Body of pancreas (tissue), 4 donors: ENCODE results near the gene SPRED3. TPM values are rescaled to one million over a fixed set of nuclear protein-coding genes. Genes with fewer than 3 reads are reported as not detected.

Experiments used
- ATAC-seq: fragments of 150-250 bp; one replicate; pipeline ENCODE4 v1.9.1; 2016
- DNase-seq, 4 donors: peaks; one replicate each; pipeline ENCODE4 v3.0.0-alpha.2; 2019
- H3K27ac ChIP-seq, 4 donors: fragments of 200-600 bp; sonication (generic); 1 replicate in 3 of 4; 2 replicates in 1 of 4; pipeline versions ENCODE4 v1.5.1 to v1.6.1; 2016 to 2019; ENCODE audit warnings: mild to moderate bottlenecking in 1 of 4, mixed read lengths in 1 of 4, moderate library complexity in 1 of 4
- H3K27me3 ChIP-seq, 2 donors: fragments of 200-600 bp; sonication (generic); one replicate each; pipeline ENCODE4 v1.6.0; 2016; ENCODE audit warnings: mild to moderate bottlenecking in 1 of 2
- H3K36me3 ChIP-seq, 2 donors: fragments of 200-600 bp; sonication (generic); replicated peaks in 1 of 2; 2 replicates each; pipeline ENCODE4 v1.5.1; 2016; ENCODE audit warnings: low read depth in 2 of 2; ENCODE audit not compliant: insufficient read depth in 1 of 2
- H3K4me1 ChIP-seq: fragments of 200-600 bp; sonication (generic); one replicate; pipeline ENCODE4 v1.6.0; 2016
- H3K4me3 ChIP-seq, 2 donors: fragments of 200-600 bp; sonication (generic); 1 replicate in 1 of 2; 2 replicates in 1 of 2; pipeline ENCODE4 v1.5.1; 2016 to 2019
- H3K9me3 ChIP-seq, 3 donors: fragments of 200-600 bp; sonication (generic); 1 replicate in 2 of 3; 2 replicates in 1 of 3; pipeline ENCODE4 v1.5.1; 2016
- POLR2A ChIP-seq, 3 donors: fragments of 450-650 bp; IDR thresholded peaks; one replicate each; pipeline ENCODE4 v1.6.1; 2016; ENCODE audit warnings: antibody characterized with exemption in 3 of 3, mild to moderate bottlenecking in 2 of 3
- WGBS, 2 donors: methylation state at CpG; one replicate each; pipeline ENCODE4 v1.1.5; 2017; 5-methylcytosine and 5-hydroxymethylcytosine counted together
- intact Hi-C: fragments of 100-400 bp; cut with DNase I; formaldehyde crosslinking; loops from one replicate; pipeline ENCODE4 v1.15.1; 2023
- total RNA-seq, 2 donors: library from RNA; depleted of rRNA; stranded (reverse); fragments of >200 nt; gene quantifications; one replicate each; pipeline ENCODE4 v1.1.0, GENCODE V29; 2016
- TF ChIP-seq, protein P1 (sequence below), 7 experiments: fragments of 450-650 bp in 4 of 7; fragments of 200-600 bp in 3 of 7; sonication (generic) in 3 of 7; IDR thresholded peaks; one replicate each; pipeline ENCODE4 v1.5.1; 2016 to 2019; ENCODE audit warnings: antibody characterized with exemption in 7 of 7

Gene SPRED3
- total RNA-seq, 2 donors from 2014 or later, result under 0.01 to 0.52 TPM

DNA sequence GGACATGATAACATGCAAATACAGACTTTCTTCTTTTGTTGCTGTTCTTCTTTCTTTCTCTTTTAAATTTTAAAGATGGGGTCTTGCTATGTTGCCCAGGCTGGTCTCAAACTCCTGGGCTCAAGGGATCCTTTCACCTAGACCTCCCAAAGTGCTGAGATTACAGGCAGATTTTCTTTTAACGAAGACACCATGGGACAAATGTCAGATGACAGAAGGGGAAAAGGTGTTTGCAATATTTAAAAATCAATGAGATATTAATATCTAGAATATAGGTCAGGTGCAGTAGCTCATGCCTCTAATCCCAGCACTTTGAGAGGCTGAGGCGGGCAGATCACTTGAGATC is 41.3 kb downstream of the SPRED3 start:
- Histone ChIP-seq H3K27ac (no peak overlapping the region), H3K27me3 (peaks cover 0 to 9% of the 10 kb centered on the region in 2 donors), H3K36me3 (no peaks in the 10 kb centered on the region), H3K4me1 (no peaks in the 10 kb centered on the region), H3K9me3 (no peaks in the 10 kb centered on the region), H3K4me3 (no peak overlapping the region)
- intact Hi-C loops, result no loop called here
- 65 to 68% methylated on average over 2 of the region's 2 CpGs for WGBS, 2 donors
- ATAC-seq, result no peak
- DNase-seq, result no peak
- TF ChIP-seq, protein P1, sequence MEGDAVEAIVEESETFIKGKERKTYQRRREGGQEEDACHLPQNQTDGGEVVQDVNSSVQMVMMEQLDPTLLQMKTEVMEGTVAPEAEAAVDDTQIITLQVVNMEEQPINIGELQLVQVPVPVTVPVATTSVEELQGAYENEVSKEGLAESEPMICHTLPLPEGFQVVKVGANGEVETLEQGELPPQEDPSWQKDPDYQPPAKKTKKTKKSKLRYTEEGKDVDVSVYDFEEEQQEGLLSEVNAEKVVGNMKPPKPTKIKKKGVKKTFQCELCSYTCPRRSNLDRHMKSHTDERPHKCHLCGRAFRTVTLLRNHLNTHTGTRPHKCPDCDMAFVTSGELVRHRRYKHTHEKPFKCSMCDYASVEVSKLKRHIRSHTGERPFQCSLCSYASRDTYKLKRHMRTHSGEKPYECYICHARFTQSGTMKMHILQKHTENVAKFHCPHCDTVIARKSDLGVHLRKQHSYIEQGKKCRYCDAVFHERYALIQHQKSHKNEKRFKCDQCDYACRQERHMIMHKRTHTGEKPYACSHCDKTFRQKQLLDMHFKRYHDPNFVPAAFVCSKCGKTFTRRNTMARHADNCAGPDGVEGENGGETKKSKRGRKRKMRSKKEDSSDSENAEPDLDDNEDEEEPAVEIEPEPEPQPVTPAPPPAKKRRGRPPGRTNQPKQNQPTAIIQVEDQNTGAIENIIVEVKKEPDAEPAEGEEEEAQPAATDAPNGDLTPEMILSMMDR (IDR thresholded peaks at IDR 0.05), result no peak
- no peak for TF ChIP-seq POLR2A (IDR thresholded peaks at IDR 0.05)

DNA sequence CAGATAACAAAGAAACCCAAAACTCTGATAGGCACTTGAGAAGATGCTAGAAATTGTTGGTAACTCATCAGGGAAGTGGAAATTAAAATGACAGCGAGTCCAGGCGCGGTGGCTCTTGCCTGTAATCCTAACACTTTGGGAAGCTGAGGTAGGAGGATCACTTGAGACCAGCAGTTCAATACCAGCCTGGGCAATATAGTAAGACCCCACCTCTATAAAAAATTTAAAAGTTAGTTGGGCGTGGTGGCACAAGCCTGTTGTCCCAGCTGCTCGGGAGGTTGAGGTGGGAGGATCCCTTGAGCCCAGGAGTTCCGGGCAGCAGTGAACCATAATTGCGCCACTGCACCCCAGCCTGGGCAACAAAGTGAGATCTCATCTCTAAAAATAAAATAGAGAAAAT is 42.4 kb downstream of the SPRED3 start:
- Histone ChIP-seq H3K4me1 (no peaks in the 10 kb centered on the region), H3K27me3 (peaks cover 0 to 10% of the 10 kb centered on the region in 2 donors), H3K27ac (no peak overlapping the region), H3K9me3 (no peaks in the 10 kb centered on the region), H3K36me3 (no peaks in the 10 kb centered on the region), H3K4me3 (no peak overlapping the region)
- no peak for TF ChIP-seq POLR2A (IDR thresholded peaks at IDR 0.05)
- TF ChIP-seq, protein P1 (IDR thresholded peaks at IDR 0.05), result no peak
- DNase-seq, result no peak
- 61 to 74% methylated on average over 7 of the region's 7 CpGs for WGBS, 2 donors
- intact Hi-C loops, result no loop called here
- ATAC-seq, result no peak

DNA sequence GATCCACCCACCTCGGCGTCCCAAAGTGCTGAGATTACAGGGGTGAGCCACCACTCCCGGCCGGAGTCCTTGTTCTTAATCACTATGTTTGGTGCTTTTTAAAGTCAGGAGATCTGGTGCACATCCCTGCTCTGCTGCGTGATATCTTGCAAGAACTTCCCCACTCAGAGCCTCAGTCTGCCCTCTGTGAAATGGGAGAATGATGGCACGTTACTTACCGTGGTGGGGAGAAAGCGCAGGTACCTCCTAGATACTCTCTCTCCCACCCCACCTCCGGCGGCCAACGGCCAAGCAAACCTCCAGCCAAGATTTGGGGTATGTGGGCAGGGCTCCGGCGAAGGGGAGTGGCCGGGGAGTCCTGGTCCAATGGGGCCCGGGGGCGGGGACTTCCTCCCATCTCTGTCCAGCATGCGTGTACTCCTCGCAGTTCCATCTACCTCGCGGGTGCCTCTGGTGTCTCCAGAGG is 44.8 kb downstream of the SPRED3 start, which contains the start of gene RYR1:
Gene RYR1 (plus strand): TSS at position 424 of the 466 bp plus-strand sequence. CDS start 139 bp downstream, outside the sequence.
- no peaks in the 10 kb centered on the region for H3K36me3 ChIP-seq
- no peaks in the 10 kb centered on the region for H3K4me1 ChIP-seq
- H3K27ac ChIP-seq, result no peak within 1 kb of the TSS
- H3K9me3 ChIP-seq, result no peaks in the 10 kb centered on the region
- intact Hi-C loops, result no loop called here
- 12% methylated on average over 20 of the region's 20 CpGs; no CpG with 5 or more reads in 1 of the 2 donors for whole genome bisulfite sequencing, 2 donors
- TF ChIP-seq, protein P1 (IDR thresholded peaks at IDR 0.05), result no peak
- TF ChIP-seq POLR2A (IDR thresholded peaks at IDR 0.05), result no peak
- ATAC-seq, result no peak
- peak in 3 of 4 donors; percentile 38 to 56 (median 45) for DNase-seq
- no peak within 1 kb of the TSS for H3K4me3 ChIP-seq
- peaks cover 0 to 10% of the 10 kb centered on the region in 2 donors for H3K27me3 ChIP-seq

DNA sequence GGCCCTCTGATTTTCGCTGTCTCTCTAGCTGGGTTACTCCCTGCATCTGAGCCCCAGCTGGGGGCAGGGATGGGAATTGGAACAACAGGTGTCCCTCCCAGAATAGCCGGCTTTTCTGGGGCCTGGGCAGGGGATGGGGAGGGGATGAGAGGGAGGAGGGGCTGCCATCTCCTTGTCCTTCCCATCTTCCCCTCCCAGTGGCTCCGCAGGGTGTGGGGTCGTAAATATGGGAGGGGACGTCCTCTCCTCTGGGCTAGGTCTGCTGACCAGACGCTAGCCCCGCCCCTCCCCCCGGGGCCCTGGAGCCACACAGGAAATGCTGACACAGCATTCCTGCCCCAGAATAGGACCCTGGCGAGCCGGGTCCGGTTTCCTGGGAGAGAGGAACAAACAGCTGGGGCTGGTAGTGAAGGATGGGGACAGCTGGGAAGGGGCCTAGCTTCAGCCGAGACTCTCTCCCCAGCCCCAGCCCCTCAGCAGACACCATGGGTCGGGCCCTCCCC is 46.1 kb downstream of the SPRED3 start:
- peaks cover 0 to 10% of the 10 kb centered on the region in 2 donors for H3K27me3 ChIP-seq
- no peak overlapping the region for H3K27ac ChIP-seq
- H3K36me3 ChIP-seq, result no peaks in the 10 kb centered on the region
- TF ChIP-seq, protein P1 (IDR thresholded peaks at IDR 0.05), result no peak
- no peak for TF ChIP-seq POLR2A (IDR thresholded peaks at IDR 0.05)
- DNase-seq (no peak), ATAC-seq (no peak)
- 8 to 10% methylated on average over 8 to 13 of the region's 13 CpGs for WGBS, 2 donors
- H3K4me1 ChIP-seq, result no peaks in the 10 kb centered on the region
- H3K9me3 ChIP-seq, result no peaks in the 10 kb centered on the region
- intact Hi-C loops, result no loop called here
- no peak overlapping the region for H3K4me3 ChIP-seq

DNA sequence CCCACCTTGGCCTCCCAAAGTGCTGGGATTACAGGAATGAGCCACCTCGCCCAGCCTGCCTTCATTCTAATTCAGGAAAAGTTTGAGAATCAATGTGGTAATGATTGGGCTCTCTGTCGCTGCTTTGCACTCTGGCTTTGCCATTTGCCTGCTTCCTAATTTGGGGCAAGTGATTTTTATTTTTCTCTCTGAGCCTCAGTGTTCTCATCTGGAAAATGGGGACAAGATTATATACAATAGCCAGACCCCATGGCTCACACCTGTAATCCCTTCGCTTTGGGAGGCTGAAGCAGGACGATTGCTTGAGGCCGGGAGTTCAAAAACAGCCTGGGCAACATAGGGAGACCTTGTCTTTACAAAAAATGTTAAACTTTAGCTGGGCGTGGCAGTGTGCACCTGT is 48.8 kb downstream of the SPRED3 start:
- no peak for DNase-seq
- no peaks in the 10 kb centered on the region for H3K36me3 ChIP-seq
- 77 to 86% methylated on average over 5 to 6 of the region's 6 CpGs for WGBS, 2 donors
- peaks cover 0 to 10% of the 10 kb centered on the region in 2 donors for H3K27me3 ChIP-seq
- no peaks in the 10 kb centered on the region for H3K9me3 ChIP-seq
- no peak overlapping the region for H3K4me3 ChIP-seq
- H3K27ac ChIP-seq, result no peak overlapping the region
- ATAC-seq, result no peak
- no peaks in the 10 kb centered on the region for H3K4me1 ChIP-seq
- TF ChIP-seq POLR2A (IDR thresholded peaks at IDR 0.05), result no peak
- TF ChIP-seq, protein P1 (IDR thresholded peaks at IDR 0.05), result no peak
- intact Hi-C loops, result no loop called here
